ENCODE data around the gene FHOD1. TPM values are rescaled to one million over a fixed set of nuclear protein-coding genes. Genes with fewer than 3 reads are reported as not detected.

Gene FHOD1
- total RNA-seq, 1 experiment from 2014 or later, result 37.2 TPM

DNA sequence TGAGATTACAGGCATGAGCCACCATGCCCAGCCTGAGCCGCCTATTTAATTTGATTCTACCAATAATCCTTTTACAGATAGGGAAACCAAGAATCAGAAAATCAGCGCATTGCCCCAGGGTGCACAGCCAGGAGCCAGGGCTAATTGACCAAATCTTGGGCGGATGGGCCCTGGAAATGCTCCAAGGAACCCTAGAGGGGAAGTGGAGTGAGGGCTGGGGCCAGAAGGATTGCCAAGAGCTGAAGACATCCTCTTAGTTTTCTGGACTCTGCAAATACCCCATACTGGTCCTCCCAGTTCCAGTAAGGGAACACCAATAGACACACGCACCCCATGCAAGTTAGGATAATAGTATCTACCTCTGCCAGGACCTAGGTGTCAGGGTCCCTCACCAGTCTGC is 3.8 kb downstream of the FHOD1 start:
- CTCF ChIA-PET, result interaction anchor here (0.5 to 1.5 kb wide), 4 partner anchors 16 to 152 kb away, joined by 3 to 5 read pairs (median 4); partner anchors contain the start of gene TMEM208
- no peak overlapping the region for H3K27ac Mint-ChIP-seq (ENCODE audit: unreplicated experiment)
- no TSS peak for BruUV-seq (replicated peaks)
- intact Hi-C loops (cut with micrococcal nuclease; ENCODE audit: unreplicated experiment), result no loop called here
- peaks cover 46% of the 10 kb centered on the region for H3K36me3 Mint-ChIP-seq (ENCODE audit: insufficient read depth, unreplicated experiment)
- DNase-seq, result no peak
- H3K27me3 Mint-ChIP-seq (ENCODE audit: unreplicated experiment), result peaks cover 13% of the 10 kb centered on the region
- TF ChIP-seq CTCF (IDR thresholded peaks at IDR 0.05; ENCODE audit: unreplicated experiment), result no peak
- H3K4me1 Mint-ChIP-seq (ENCODE audit: low read depth, unreplicated experiment), result peaks cover 49% of the 10 kb centered on the region
- H3K4me3 Mint-ChIP-seq (ENCODE audit: low read depth, unreplicated experiment), result no peak overlapping the region
- H3K9me3 Mint-ChIP-seq (ENCODE audit: low read depth, unreplicated experiment), result no peaks in the 10 kb centered on the region

DNA sequence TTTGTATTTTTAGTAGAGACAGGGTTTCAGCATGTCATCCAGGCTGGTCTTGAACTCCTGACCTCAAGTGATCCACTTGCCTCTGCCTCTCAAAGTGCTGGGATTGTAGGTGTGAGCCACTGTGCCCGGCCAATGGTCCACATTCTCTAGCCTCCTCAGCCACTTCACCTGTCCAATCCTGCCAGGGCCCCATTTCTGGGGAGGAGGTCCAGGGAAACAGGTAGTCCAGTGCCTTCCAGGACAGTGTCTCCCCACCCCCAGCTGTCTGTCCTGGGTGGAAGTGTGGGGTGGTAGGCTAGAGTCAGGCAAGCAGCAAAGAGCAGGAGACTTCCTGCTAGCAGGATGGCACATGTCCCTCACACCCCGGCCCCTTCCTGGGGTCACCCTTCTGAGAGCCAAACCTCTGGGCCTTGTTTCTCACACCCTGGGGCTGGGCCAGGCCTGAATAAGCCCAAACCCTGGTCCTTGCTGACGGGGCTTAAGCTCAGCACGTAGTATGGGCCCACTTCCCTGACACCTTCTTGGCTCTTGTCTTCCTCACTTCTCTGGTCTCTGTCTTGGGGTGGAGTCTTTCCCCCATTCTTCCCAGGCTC is 5.0 kb downstream of the FHOD1 start:
- DNase-seq, result no peak
- TF ChIP-seq CTCF (IDR thresholded peaks at IDR 0.05; ENCODE audit: unreplicated experiment), result no peak
- H3K4me1 Mint-ChIP-seq (ENCODE audit: low read depth, unreplicated experiment), result peaks cover 38% of the 10 kb centered on the region
- CTCF ChIA-PET, result no interaction called here
- intact Hi-C loops (cut with micrococcal nuclease; ENCODE audit: unreplicated experiment), result no loop called here
- no peaks in the 10 kb centered on the region for H3K9me3 Mint-ChIP-seq (ENCODE audit: low read depth, unreplicated experiment)
- no peak overlapping the region for H3K4me3 Mint-ChIP-seq (ENCODE audit: low read depth, unreplicated experiment)
- H3K27me3 Mint-ChIP-seq (ENCODE audit: unreplicated experiment), result peaks cover under 1% of the 10 kb centered on the region
- peak overlapping the region; percentile 51 for H3K27ac Mint-ChIP-seq (ENCODE audit: unreplicated experiment)
- peaks cover 44% of the 10 kb centered on the region for H3K36me3 Mint-ChIP-seq (ENCODE audit: insufficient read depth, unreplicated experiment)
- BruUV-seq (replicated peaks), result no TSS peak

DNA sequence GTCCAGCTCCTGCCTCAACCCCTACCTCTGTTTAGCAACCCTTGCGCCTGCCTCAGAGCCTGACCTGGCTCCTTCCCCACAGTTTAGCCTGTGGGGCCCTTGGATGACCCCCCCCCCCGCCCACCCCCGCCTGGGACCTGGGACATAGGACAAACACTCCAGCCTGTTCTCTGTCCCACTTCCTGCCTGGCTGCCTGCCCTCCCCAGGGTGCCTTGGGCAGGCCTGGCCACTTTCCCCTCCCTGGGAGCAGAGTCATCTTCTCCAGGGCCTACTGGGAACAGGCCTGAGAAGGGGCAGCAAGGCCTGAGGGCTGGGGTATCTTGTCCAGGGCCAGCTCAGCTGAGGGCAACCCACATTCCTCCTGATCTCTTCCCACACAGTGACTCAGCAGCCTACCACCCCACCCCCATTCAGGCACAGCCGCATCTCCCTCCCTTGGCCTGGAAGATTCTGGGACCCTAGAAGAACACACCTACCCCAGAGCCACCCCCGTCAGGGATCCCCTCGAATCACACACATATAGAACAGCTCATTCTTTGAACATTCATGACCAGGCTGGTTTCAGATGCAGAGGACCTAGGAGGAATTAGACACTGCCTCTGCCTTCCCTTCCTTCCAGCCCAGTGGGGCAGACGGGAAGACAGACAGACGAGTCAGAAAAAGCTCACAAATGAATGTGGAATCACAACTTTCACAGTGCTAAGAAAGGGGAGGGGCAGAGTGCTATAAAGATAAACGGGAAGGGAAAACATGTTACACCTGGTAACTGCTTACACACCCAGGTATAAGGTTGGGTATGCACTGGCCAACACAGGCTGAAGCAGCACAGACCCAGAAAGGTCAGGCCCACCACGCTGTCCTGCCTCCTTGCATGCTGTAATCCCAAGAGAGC is 6.0 kb downstream of the FHOD1 start:
- CTCF ChIA-PET, result interaction anchor here (0.7 kb wide), 1 partner anchor 19 kb away, joined by 5 read pairs; no protein-coding TSS in a partner anchor
- no TSS peak for BruUV-seq (replicated peaks)
- H3K36me3 Mint-ChIP-seq (ENCODE audit: insufficient read depth, unreplicated experiment), result peaks cover 44% of the 10 kb centered on the region
- peak; percentile 43 for DNase-seq
- H3K27ac Mint-ChIP-seq (ENCODE audit: unreplicated experiment), result peak overlapping the region; percentile 19
- H3K4me1 Mint-ChIP-seq (ENCODE audit: low read depth, unreplicated experiment), result peaks cover 37% of the 10 kb centered on the region
- intact Hi-C loops (cut with micrococcal nuclease; ENCODE audit: unreplicated experiment), result no loop called here
- TF ChIP-seq CTCF (IDR thresholded peaks at IDR 0.05; ENCODE audit: unreplicated experiment), result no peak
- no peaks in the 10 kb centered on the region for H3K9me3 Mint-ChIP-seq (ENCODE audit: low read depth, unreplicated experiment)
- H3K27me3 Mint-ChIP-seq (ENCODE audit: unreplicated experiment), result no peaks in the 10 kb centered on the region
- no peak overlapping the region for H3K4me3 Mint-ChIP-seq (ENCODE audit: low read depth, unreplicated experiment)

GRCh38 chr16:67240506-67240905 is 6.8 kb downstream of the FHOD1 start:
- CTCF ChIA-PET, result interaction anchor here (0.7 kb wide), 1 partner anchor 18 kb away, joined by 5 read pairs; no protein-coding TSS in a partner anchor
- intact Hi-C loops (cut with micrococcal nuclease; ENCODE audit: unreplicated experiment), result no loop called here
- Mint-ChIP-seq H3K9me3 (ENCODE audit: low read depth, unreplicated experiment) (no peaks in the 10 kb centered on the region), H3K4me3 (ENCODE audit: low read depth, unreplicated experiment) (no peak overlapping the region), H3K36me3 (ENCODE audit: insufficient read depth, unreplicated experiment) (peaks cover 43% of the 10 kb centered on the region), H3K27me3 (ENCODE audit: unreplicated experiment) (no peaks in the 10 kb centered on the region), H3K4me1 (ENCODE audit: low read depth, unreplicated experiment) (peaks cover 37% of the 10 kb centered on the region), H3K27ac (ENCODE audit: unreplicated experiment) (peak overlapping the region; percentile 19)
- no TSS peak for BruUV-seq (replicated peaks)
- no peak for TF ChIP-seq CTCF (IDR thresholded peaks at IDR 0.05; ENCODE audit: unreplicated experiment)
- no peak for DNase-seq
